Mucosa of descending colon (tissue), 3 donors: ENCODE data around the gene FKBP8. TPM values are rescaled to one million over a fixed set of nuclear protein-coding genes. Genes with fewer than 3 reads are reported as not detected.
A peak's percentile ranks its signal among the peaks of the same experiment; 100 is the strongest.

Experiments
- ATAC-seq: fragments of 200-7000 bp; cut with Tn5 transposase; one replicate; pipeline ENCODE4 v1.9.1; 2020; ENCODE audit warnings: mild to moderate bottlenecking, moderate library complexity
- DNase-seq, 3 donors: peaks; one replicate each; pipeline ENCODE4 v3.0.0-alpha.2; 2020
- H3K36me3 ChIP-seq: fragments of 200-600 bp; one replicate; pipeline ENCODE4 v1.8.0; 2021; ENCODE audit warnings: low read depth, mild to moderate bottlenecking
- H3K4me1 ChIP-seq: fragments of 200-600 bp; one replicate; pipeline ENCODE4 v1.8.0; 2021; ENCODE audit warnings: low read depth, mild to moderate bottlenecking
- H3K4me3 ChIP-seq: fragments of 200-600 bp; one replicate; pipeline ENCODE4 v1.8.0; 2021; ENCODE audit warnings: mild to moderate bottlenecking
- H3K9me3 ChIP-seq: fragments of 200-600 bp; one replicate; pipeline ENCODE4 v1.8.0; 2021; ENCODE audit warnings: mild to moderate bottlenecking
- intact Hi-C, 2 donors: fragments of 100-400 bp; cut with DNase I in 1 of 2; cut with micrococcal nuclease in 1 of 2; formaldehyde crosslinking; loops; one replicate each; pipeline versions ENCODE4 v1.11.0 to v1.11.1; 2022; cut with DNase I, micrococcal nuclease
- total RNA-seq, 3 donors: library from RNA; stranded (reverse); fragmentation: NEBNext Ultra II Directional in 2 of 3; extraction: Animal tissue kit (Norgen Biotek cat#: 25700) in 2 of 3; gene quantifications; one replicate each; pipeline versions ENCODE4 v1.2.1 to v1.2.4, GENCODE V29; 2021 to 2023
- TF ChIP-seq, protein P1 (sequence below): fragments of 200-600 bp; IDR thresholded peaks from one replicate; pipeline ENCODE4 v1.8.0; 2022; ENCODE audit warnings: antibody characterized with exemption, mild to moderate bottlenecking
- donor health status: DM: no; HTN: no; CAD: no; lungs with moderate emphysema.
- donor health status: DM: no; HTN: no; CAD: no.
- donor health status: DM: no; HTN: yes; CAD: no.

Gene FKBP8
- total RNA-seq, 3 donors from 2014 or later = 152 to 256 (median 162) TPM

DNA sequence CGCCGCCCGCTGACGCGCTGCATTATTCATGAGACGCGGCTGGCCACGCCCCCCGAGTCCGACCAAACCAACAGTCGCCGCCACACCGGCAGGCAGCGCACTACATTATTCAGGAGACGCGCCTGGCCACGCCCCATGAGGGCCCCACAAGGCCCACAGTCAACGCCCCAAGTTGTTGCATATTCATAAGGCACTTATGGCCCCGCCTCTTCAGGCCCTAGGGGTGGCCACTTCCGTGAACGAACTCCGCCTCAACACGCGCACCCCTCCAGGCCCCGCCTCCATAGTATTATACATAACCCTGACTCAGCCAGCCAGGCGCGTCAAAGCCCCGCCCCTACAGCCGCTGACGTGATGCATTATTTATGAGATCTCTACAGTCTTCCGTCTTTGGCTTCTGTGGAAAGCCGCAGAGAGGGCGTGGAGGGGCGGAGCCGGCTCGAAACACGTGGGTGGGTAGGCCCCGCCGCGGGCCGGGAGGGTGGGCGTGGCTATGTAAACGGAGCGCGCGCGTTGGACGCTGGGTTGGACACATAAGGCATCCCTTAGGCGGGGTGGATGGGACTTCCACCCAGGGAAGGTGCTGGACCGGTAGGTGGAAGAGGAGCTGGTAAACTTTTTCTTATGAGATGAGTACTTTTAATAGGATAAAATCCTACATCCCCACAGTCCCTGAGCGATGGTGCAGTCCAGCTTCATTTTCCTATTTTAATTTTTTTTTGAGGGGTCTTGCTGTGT is 21.1 kb downstream of the FKBP8 start:
- intact Hi-C loops = no loop called here
- peak; percentile 100 for DNase-seq
- H3K4me3 ChIP-seq = peak overlapping the region; percentile 100
- TF ChIP-seq, protein P1, sequence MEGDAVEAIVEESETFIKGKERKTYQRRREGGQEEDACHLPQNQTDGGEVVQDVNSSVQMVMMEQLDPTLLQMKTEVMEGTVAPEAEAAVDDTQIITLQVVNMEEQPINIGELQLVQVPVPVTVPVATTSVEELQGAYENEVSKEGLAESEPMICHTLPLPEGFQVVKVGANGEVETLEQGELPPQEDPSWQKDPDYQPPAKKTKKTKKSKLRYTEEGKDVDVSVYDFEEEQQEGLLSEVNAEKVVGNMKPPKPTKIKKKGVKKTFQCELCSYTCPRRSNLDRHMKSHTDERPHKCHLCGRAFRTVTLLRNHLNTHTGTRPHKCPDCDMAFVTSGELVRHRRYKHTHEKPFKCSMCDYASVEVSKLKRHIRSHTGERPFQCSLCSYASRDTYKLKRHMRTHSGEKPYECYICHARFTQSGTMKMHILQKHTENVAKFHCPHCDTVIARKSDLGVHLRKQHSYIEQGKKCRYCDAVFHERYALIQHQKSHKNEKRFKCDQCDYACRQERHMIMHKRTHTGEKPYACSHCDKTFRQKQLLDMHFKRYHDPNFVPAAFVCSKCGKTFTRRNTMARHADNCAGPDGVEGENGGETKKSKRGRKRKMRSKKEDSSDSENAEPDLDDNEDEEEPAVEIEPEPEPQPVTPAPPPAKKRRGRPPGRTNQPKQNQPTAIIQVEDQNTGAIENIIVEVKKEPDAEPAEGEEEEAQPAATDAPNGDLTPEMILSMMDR = peak; percentile 8
- ATAC-seq = peak; percentile 87
- H3K9me3 ChIP-seq = no peaks in the 10 kb centered on the region
- H3K4me1 ChIP-seq = peaks cover 14% of the 10 kb centered on the region
- peaks cover 6% of the 10 kb centered on the region for H3K36me3 ChIP-seq

DNA sequence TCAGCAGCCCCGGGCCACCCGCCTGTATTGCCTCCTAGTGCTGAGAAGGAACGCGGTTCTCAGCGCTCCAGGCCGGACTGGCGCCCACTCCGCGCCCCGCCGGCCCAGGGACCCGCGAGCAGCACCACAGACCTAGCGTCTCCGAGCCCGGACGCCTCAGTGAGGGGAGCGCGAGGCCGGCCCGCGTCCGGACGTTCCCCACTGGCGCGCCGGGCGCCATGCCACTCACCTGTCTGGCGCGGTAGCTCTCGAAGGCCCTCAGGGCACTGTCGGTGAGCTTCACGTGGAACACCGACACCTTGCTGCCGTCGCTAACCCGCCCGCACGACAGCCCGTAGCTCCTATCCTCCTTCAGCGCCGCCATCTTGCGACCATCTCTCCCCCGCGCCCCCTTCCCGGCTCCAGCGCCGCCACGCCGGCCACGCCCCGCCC is 21.7 kb downstream of the FKBP8 start, which contains the start of gene ELL:
ELL (minus strand) TSS at position 379 of the 432 bp plus-strand sequence; CDS start at position 364, 15 bp downstream.
- intact Hi-C loops = no loop called here
- DNase-seq (no peak), ATAC-seq (peak; percentile 3)
- TF ChIP-seq, protein P1 = no peak
- Histone ChIP-seq H3K4me3 (peak within 1 kb of the TSS; percentile 100), H3K4me1 (peaks cover 16% of the 10 kb centered on the region), H3K36me3 (peaks cover 6% of the 10 kb centered on the region), H3K9me3 (no peaks in the 10 kb centered on the region)

DNA sequence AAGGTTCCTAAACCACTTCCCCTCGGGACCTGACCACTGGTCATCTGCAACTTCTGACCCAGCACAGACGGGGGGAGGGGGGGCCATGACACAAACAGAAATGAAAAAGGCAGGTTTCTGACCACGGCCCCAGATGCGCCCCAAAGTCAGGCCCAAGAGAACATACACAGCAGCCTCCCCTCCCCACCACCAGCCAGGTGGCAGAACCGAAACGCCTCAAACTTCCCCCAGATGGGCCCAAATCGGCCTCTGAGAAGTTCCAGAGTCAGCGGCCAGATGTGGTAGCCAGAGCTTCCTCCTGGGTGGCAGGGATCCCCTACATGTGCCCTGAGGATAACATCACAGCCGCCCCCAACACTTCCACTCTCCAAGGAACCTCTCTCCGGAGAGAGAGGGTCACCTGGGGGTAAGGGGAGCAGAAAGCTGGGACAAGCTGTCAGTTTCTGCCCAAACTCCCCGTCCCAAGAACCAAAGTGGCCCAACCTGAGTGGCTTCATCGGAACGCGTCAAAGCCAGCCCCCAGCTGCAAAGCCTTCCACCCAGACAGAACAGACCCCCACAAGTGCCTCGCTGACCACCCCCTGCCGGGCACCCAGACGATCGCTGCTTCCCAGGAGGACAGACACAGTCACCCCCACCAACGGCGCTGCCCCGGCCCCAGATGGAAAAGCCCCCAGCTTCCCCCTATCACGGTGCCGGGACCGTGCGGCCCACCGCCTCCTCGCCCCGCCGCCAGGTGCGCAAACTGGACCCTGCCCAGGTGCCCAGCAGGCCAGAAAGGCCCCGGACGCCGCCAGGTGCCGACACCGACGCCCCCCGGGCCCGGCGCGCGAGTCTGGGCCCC is 22.3 kb downstream of the FKBP8 start:
- no peak for ATAC-seq
- TF ChIP-seq, protein P1 = no peak
- intact Hi-C loops = no loop called here
- peak overlapping the region; percentile 100 for H3K4me3 ChIP-seq
- peaks cover 6% of the 10 kb centered on the region for H3K36me3 ChIP-seq
- peak; percentile 64 to 79 (median 71) for DNase-seq
- H3K9me3 ChIP-seq = no peaks in the 10 kb centered on the region
- H3K4me1 ChIP-seq = peaks cover 22% of the 10 kb centered on the region

DNA sequence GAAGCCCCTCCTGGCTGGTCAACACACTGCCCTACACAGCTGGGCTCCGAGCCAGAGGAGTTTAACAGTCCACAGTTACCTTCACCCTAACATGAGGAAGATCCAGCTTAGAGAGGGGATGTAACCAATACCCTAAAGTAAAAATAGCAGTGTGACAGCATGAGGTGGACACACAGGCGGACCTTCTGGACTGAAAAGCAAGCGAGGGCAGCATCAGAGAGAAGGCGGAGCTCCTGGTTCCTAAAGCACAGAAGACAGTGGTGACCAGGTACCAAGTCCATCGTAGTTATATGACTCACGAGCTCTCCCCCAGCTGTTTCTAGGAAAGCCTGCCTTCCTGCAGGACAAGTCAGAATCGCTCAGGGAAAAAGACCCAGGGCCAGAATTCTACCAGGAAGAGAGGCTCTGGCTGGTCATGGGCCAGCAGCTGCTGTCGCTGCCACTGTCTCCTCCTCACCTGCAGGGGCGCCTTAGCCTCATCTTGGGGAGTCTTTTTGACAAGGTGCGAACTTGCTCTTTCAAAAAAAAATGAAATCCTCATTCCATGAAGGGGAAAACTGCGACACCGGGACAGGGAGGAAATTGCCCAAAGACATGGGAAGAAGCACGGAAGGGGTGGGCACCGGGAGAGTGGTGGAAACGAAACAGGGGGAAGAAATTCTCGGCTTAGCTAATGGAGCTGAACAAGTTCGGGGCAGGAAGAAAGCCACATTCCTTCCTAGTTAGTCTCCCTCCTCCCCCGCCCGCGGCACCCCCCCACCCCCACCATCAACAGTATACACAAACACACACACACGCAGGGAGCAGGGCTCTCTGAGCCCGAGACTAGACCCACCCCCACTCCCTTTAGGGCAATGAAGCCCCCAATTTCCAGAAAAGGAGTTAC is 23.2 kb downstream of the FKBP8 start:
- intact Hi-C loops = no loop called here
- TF ChIP-seq, protein P1 = peak; percentile 76
- no peaks in the 10 kb centered on the region for H3K9me3 ChIP-seq
- DNase-seq = peak; percentile 77 to 84 (median 83)
- H3K4me1 ChIP-seq = peaks cover 29% of the 10 kb centered on the region
- peak overlapping the region; percentile 100 for H3K4me3 ChIP-seq
- peak; percentile 48 for ATAC-seq
- peaks cover 6% of the 10 kb centered on the region for H3K36me3 ChIP-seq

DNA sequence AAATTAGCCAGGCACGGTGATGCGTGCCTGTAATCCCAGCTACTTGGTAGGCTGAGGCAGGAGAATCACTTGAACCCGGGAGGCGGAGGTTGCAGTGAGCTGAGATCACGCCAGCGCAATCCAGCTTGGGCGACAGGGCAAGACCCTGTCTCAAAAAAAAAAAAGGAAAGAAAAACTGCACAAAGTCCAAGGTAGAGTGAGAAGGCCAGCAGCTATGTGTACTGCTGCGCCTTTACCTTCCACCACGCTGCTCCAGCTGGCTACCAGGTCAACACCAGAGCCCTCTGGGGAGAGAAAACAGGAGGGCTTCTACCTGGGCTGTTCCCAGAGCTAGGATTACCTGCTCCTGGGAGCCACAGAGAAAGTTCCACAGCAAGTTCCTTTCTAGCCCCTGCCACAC is 24.7 kb downstream of the FKBP8 start:
- peaks cover 45% of the 10 kb centered on the region for H3K4me1 ChIP-seq
- ATAC-seq (no peak), DNase-seq (no peak)
- intact Hi-C loops = no loop called here
- no peak overlapping the region for H3K4me3 ChIP-seq
- TF ChIP-seq, protein P1 = no peak
- H3K9me3 ChIP-seq = no peaks in the 10 kb centered on the region
- peaks cover 6% of the 10 kb centered on the region for H3K36me3 ChIP-seq
